DLD1 (cell line): ENCODE results near the gene NDN.

Experiments
- in situ Hi-C: cut with HindIII; loops from 2 replicates; pipeline ENCODE4 v1.10.0; 2017; ENCODE audit warnings: low sequenced_read_pairs

Gene NDN

DNA sequence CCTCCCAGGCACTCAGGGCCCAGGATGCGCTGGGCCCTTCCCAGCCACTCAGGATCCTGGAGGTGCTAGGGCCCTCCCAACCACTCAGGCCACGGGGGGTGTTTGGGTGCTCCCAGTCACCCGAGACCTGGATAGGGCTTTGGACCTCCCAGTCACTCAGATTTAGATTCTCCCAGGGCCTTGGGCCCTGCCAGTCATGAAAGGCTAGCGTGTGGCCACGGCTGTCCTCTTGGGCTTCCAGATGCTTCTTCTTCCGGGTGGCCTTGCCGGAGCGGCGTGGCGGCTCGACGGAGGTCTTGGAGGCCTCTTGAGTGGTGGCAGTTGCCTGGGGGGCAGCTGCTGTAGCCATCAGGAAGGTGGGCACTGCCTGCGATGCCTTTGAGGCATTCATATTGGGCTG is 42.3 kb downstream of the NDN start:
- in situ Hi-C loops: no loop called here

DNA sequence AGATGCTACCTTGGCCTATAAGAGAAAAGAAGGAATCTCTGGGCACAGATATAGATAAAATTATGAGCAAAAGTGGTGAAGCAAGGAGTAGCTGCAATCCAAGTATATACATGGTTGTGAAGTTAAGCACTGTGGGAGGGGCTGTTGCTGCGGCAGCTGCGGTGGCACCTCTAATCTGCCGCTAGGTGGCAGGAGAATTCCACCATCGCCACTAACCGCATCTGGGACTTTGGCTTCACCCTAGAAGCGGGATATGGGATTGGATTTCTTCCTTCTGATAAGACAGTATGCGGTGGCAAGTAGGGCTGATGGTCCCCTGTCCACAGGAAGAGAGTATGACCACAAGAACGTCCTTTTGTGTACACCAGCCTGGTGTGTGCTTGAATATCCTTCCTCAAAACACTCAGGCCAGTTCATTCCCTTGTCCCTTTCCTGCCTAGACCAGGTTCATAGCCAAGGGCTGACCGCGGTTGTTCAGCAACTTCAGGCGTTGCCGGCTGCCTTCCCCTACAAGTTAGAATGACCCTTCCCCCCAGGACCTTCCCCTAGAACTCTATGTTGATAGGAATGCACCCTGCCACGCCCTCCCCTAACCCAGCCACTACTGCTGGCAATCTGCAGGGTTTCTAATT is 44.6 kb downstream of the NDN start:
- in situ Hi-C loops: no loop called here
